HepG2 (cell line): ENCODE results near the gene HEMK1. TPM values are rescaled to one million over a fixed set of nuclear protein-coding genes. Genes with fewer than 3 reads are reported as not detected.

Experiments used
- polyA plus RNA-seq, 8 experiments: library from polyadenylated mRNA; depleted of rRNA in 3 of 8; stranded (reverse) in 7 of 8; unstranded in 1 of 8; fragments of >200 nt; fragmentation: Illumina TruSeq in 4 of 8; extraction: Trizol in 4 of 8; gene quantifications; 2 replicates each; pipeline versions ENCODE4 v1.2.1 to v1.2.3, GENCODE V29; 2011 to 2016; ENCODE audit warnings: low read depth in 4 of 8, missing spikeins in 1 of 8, mixed read lengths in 1 of 8; ENCODE audit not compliant: insufficient read depth in 1 of 8
- total RNA-seq, 5 experiments: library from RNA; depleted of rRNA; stranded (reverse); fragments of >200 nt; fragmentation: Illumina TruSeq; extraction: Trizol; gene quantifications; 2 replicates each; pipeline ENCODE4 v1.2.3, GENCODE V29; 2016; ENCODE audit warnings: low read depth in 1 of 5

HEMK1 gene
- total and polyA plus RNA-seq, 2 of the 13 experiments (the other 11 are each of a cell fraction or from before 2014, with no cell fraction given) = 9.8 to 12.6 TPM

Other genes with a start within 250 kb of the HEMK1 start
- gene HYAL2, start 246.8 kb upstream of the HEMK1 start, total RNA-seq (2016; rRNA removed; fragmentation: Illumina TruSeq; extraction: Trizol) = 40.9 and 76.2 TPM in 2 replicates
- gene HYAL2, start 246.8 kb upstream of the HEMK1 start, polyA plus RNA-seq (2011; rRNA removed) = 102 and 144 TPM in 2 replicates
- gene TUSC2, start 241.3 kb upstream of the HEMK1 start, total RNA-seq (2016; rRNA removed; fragmentation: Illumina TruSeq; extraction: Trizol) = 35.9 and 36.7 TPM in 2 replicates
- gene TUSC2, start 241.3 kb upstream of the HEMK1 start, polyA plus RNA-seq (2011; rRNA removed) = 38.5 and 39.1 TPM in 2 replicates
- 7.7 and 10.2 TPM in 2 replicates for gene RASSF1, start 228.7 kb upstream of the HEMK1 start, total RNA-seq (2016; rRNA removed; fragmentation: Illumina TruSeq; extraction: Trizol)
- gene RASSF1, start 228.7 kb upstream of the HEMK1 start, polyA plus RNA-seq (2011; rRNA removed) = 27.5 and 28.6 TPM in 2 replicates
- 0.49 and 0.60 TPM in 2 replicates for gene ZMYND10, start 223.8 kb upstream of the HEMK1 start, total RNA-seq (2016; rRNA removed; fragmentation: Illumina TruSeq; extraction: Trizol)
- 0.74 and 1.8 TPM in 2 replicates for gene ZMYND10, start 223.8 kb upstream of the HEMK1 start, polyA plus RNA-seq (2011; rRNA removed)
- gene NPRL2, start 218.7 kb upstream of the HEMK1 start, total RNA-seq (2016; rRNA removed; fragmentation: Illumina TruSeq; extraction: Trizol) = 25.3 and 30.6 TPM in 2 replicates
- gene NPRL2, start 218.7 kb upstream of the HEMK1 start, polyA plus RNA-seq (2011; rRNA removed) = 51.4 and 52.7 TPM in 2 replicates
- gene CYB561D2, start 218.7 kb upstream of the HEMK1 start, total RNA-seq (2016; rRNA removed; fragmentation: Illumina TruSeq; extraction: Trizol) = 9.1 and 17.2 TPM in 2 replicates
- gene CYB561D2, start 218.7 kb upstream of the HEMK1 start, polyA plus RNA-seq (2011; rRNA removed) = 11.1 and 13.0 TPM in 2 replicates
- 15.2 and 30.7 TPM in 2 replicates for gene TMEM115, start 210.0 kb upstream of the HEMK1 start, total RNA-seq (2016; rRNA removed; fragmentation: Illumina TruSeq; extraction: Trizol)
- 22.1 and 31.0 TPM in 2 replicates for gene TMEM115, start 210.0 kb upstream of the HEMK1 start, polyA plus RNA-seq (2011; rRNA removed)
- not detected in 2 replicates for gene CACNA2D2, start 65.9 kb upstream of the HEMK1 start, total RNA-seq (2016; rRNA removed; fragmentation: Illumina TruSeq; extraction: Trizol)
- not detected in 2 replicates for gene CACNA2D2, start 65.9 kb upstream of the HEMK1 start, polyA plus RNA-seq (2011; rRNA removed)
- gene C3orf18, start 1.8 kb upstream of the HEMK1 start, total RNA-seq (2016; rRNA removed; fragmentation: Illumina TruSeq; extraction: Trizol) = 1.2 and 1.6 TPM in 2 replicates
- 4.6 and 4.8 TPM in 2 replicates for gene C3orf18, start 1.8 kb upstream of the HEMK1 start, polyA plus RNA-seq (2011; rRNA removed)
- 0.73 and 0.91 TPM in 2 replicates for gene CISH, start 42.3 kb downstream of the HEMK1 start, total RNA-seq (2016; rRNA removed; fragmentation: Illumina TruSeq; extraction: Trizol)
- 1.5 and 2.8 TPM in 2 replicates for gene CISH, start 42.3 kb downstream of the HEMK1 start, polyA plus RNA-seq (2011; rRNA removed)
- 41.2 and 48.5 TPM in 2 replicates for gene MAPKAPK3, start 47.6 kb downstream of the HEMK1 start, total RNA-seq (2016; rRNA removed; fragmentation: Illumina TruSeq; extraction: Trizol)
- gene MAPKAPK3, start 47.6 kb downstream of the HEMK1 start, polyA plus RNA-seq (2011; rRNA removed) = 39.9 and 46.2 TPM in 2 replicates
- not detected in 2 replicates for gene DOCK3, start 105.4 kb downstream of the HEMK1 start, total RNA-seq (2016; rRNA removed; fragmentation: Illumina TruSeq; extraction: Trizol)
- gene DOCK3, start 105.4 kb downstream of the HEMK1 start, polyA plus RNA-seq (2011; rRNA removed) = not detected in 2 replicates